Measurements from ENCODE around the gene GEN1.
"Not testable (repeated sequence)": the region's sequence is repeated elsewhere in the genome, so short reads cannot be mapped to it uniquely, and the experiment has no call there.

Gene GEN1

GRCh38 chr2:17822445-17823117 is 68.6 kb downstream of the GEN1 start:
- no peaks in the 10 kb centered on the region for H3F3A ChIP-seq (ENCODE audit: insufficient read depth)
- no peak overlapping the region for H3K4me2 ChIP-seq (ENCODE audit: low read depth, low read length, poor library complexity, severe bottlenecking)
- H3K27me3 ChIP-seq (ENCODE audit: low read length) = no peaks in the 10 kb centered on the region
- no peaks in the 10 kb centered on the region for H4K20me1 ChIP-seq (ENCODE audit: low read depth, low read length)
- no peaks in the 10 kb centered on the region for H3K9me3 ChIP-seq (ENCODE audit: insufficient read depth, low read length)
- TF ChIP-seq EZH2phosphoT487 (conservative IDR thresholded peaks at IDR 0.05; ENCODE audit: low read length) = no peak
- TF ChIP-seq, protein P1, sequence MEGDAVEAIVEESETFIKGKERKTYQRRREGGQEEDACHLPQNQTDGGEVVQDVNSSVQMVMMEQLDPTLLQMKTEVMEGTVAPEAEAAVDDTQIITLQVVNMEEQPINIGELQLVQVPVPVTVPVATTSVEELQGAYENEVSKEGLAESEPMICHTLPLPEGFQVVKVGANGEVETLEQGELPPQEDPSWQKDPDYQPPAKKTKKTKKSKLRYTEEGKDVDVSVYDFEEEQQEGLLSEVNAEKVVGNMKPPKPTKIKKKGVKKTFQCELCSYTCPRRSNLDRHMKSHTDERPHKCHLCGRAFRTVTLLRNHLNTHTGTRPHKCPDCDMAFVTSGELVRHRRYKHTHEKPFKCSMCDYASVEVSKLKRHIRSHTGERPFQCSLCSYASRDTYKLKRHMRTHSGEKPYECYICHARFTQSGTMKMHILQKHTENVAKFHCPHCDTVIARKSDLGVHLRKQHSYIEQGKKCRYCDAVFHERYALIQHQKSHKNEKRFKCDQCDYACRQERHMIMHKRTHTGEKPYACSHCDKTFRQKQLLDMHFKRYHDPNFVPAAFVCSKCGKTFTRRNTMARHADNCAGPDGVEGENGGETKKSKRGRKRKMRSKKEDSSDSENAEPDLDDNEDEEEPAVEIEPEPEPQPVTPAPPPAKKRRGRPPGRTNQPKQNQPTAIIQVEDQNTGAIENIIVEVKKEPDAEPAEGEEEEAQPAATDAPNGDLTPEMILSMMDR (IDR thresholded peaks at IDR 0.05; ENCODE audit: insufficient read depth, low read length, poor library complexity, severe bottlenecking) = no peak
- H3K9me2 ChIP-seq (replicated peaks; ENCODE audit: insufficient read depth, low read length) = no peaks in the 10 kb centered on the region
- no peak overlapping the region for H3K9ac ChIP-seq (ENCODE audit: low read length)
- no peaks in the 10 kb centered on the region for H3K79me2 ChIP-seq (ENCODE audit: insufficient read depth, low read length)
- H2AFZ ChIP-seq (ENCODE audit: low read depth, low read length, severe bottlenecking) = no peak overlapping the region
- no peaks in the 10 kb centered on the region for H3K36me3 ChIP-seq (ENCODE audit: low read length)
- no peak overlapping the region for H3K4me3 ChIP-seq (ENCODE audit: insufficient read depth, low read length, poor library complexity, severe bottlenecking)
- H3K27ac ChIP-seq (ENCODE audit: low read depth, low read length) = no peak overlapping the region

- H3K9me3 ChIP-seq (ENCODE audit: insufficient read depth, low read length); H3F3A ChIP-seq (ENCODE audit: insufficient read depth); H3K27me3 ChIP-seq (ENCODE audit: low read length); H3K4me3 ChIP-seq (ENCODE audit: insufficient read depth, low read length, poor library complexity, severe bottlenecking); H3K9me2 ChIP-seq (replicated peaks; ENCODE audit: insufficient read depth, low read length); H3K4me2 ChIP-seq (ENCODE audit: low read depth, low read length, poor library complexity, severe bottlenecking); H3K36me3 ChIP-seq (ENCODE audit: low read length); H3K27ac ChIP-seq (ENCODE audit: low read depth, low read length); H2AFZ ChIP-seq (ENCODE audit: low read depth, low read length, severe bottlenecking); H3K79me2 ChIP-seq (ENCODE audit: insufficient read depth, low read length); H4K20me1 ChIP-seq (ENCODE audit: low read depth, low read length); H3K9ac ChIP-seq (ENCODE audit: low read length): not testable (repeated sequence)
Measured at GRCh38 chr2:17823646-17824045, 69.7 kb downstream of the GEN1 start.

- TF ChIP-seq, protein P1 (IDR thresholded peaks at IDR 0.05; ENCODE audit: insufficient read depth, low read length, poor library complexity, severe bottlenecking) = no peak
- TF ChIP-seq EZH2phosphoT487 (conservative IDR thresholded peaks at IDR 0.05; ENCODE audit: low read length) = no peak
- Histone ChIP-seq H3K36me3 (ENCODE audit: low read length) (no peaks in the 10 kb centered on the region), H3K79me2 (ENCODE audit: insufficient read depth, low read length) (no peaks in the 10 kb centered on the region), H3K4me3 (ENCODE audit: insufficient read depth, low read length, poor library complexity, severe bottlenecking) (no peak overlapping the region), H3K4me2 (ENCODE audit: low read depth, low read length, poor library complexity, severe bottlenecking) (no peak overlapping the region), H3K9me2 (replicated peaks; ENCODE audit: insufficient read depth, low read length) (no peaks in the 10 kb centered on the region), H3K27ac (ENCODE audit: low read depth, low read length) (no peak overlapping the region), H3F3A (ENCODE audit: insufficient read depth) (no peaks in the 10 kb centered on the region), H3K9me3 (ENCODE audit: insufficient read depth, low read length) (no peaks in the 10 kb centered on the region), H3K27me3 (ENCODE audit: low read length) (no peaks in the 10 kb centered on the region), H3K9ac (ENCODE audit: low read length) (no peak overlapping the region), H2AFZ (ENCODE audit: low read depth, low read length, severe bottlenecking) (no peak overlapping the region), H4K20me1 (ENCODE audit: low read depth, low read length) (no peaks in the 10 kb centered on the region)
Measured at GRCh38 chr2:17827316-17827715, 73.4 kb downstream of the GEN1 start.

DNA sequence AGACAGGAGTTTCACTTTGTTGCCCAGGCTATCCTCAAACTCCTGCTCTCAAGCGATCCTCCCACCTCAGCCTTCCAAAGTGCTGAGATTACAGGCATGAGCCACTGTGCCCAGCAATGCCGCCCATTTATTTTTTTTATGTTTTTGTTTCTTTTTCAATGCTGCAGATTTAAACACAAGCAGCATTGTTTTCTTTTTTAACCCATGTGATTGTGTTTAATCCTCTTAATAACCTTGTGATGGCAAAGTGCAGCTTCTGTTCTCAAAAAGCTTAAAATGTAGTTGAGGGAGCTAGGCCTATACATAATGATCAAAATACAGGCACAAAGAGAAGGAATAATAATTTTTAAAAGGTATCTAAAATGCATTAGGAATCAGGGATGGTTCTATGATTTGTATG is 73.8 kb downstream of the GEN1 start:
- no peak overlapping the region for H3K4me3 ChIP-seq (ENCODE audit: insufficient read depth, low read length, poor library complexity, severe bottlenecking)
- H3K9me2 ChIP-seq (replicated peaks; ENCODE audit: insufficient read depth, low read length) = no peaks in the 10 kb centered on the region
- H3F3A ChIP-seq (ENCODE audit: insufficient read depth) = no peaks in the 10 kb centered on the region
- no peaks in the 10 kb centered on the region for H3K27me3 ChIP-seq (ENCODE audit: low read length)
- H3K9me3 ChIP-seq (ENCODE audit: insufficient read depth, low read length) = no peaks in the 10 kb centered on the region
- no peaks in the 10 kb centered on the region for H3K79me2 ChIP-seq (ENCODE audit: insufficient read depth, low read length)
- no peak overlapping the region for H3K4me2 ChIP-seq (ENCODE audit: low read depth, low read length, poor library complexity, severe bottlenecking)
- TF ChIP-seq EZH2phosphoT487 (conservative IDR thresholded peaks at IDR 0.05; ENCODE audit: low read length) = no peak
- TF ChIP-seq, protein P1 (IDR thresholded peaks at IDR 0.05; ENCODE audit: insufficient read depth, low read length, poor library complexity, severe bottlenecking) = no peak
- no peak overlapping the region for H3K27ac ChIP-seq (ENCODE audit: low read depth, low read length)
- H4K20me1 ChIP-seq (ENCODE audit: low read depth, low read length) = no peaks in the 10 kb centered on the region
- H3K9ac ChIP-seq (ENCODE audit: low read length) = no peak overlapping the region
- H3K36me3 ChIP-seq (ENCODE audit: low read length) = no peaks in the 10 kb centered on the region
- H2AFZ ChIP-seq (ENCODE audit: low read depth, low read length, severe bottlenecking) = no peak overlapping the region
